Measurements from ENCODE around the gene PDE6G. TPM values are rescaled to one million over a fixed set of nuclear protein-coding genes. Genes with fewer than 3 reads are reported as not detected.

The PDE6G gene
- total and polyA plus RNA-seq, 2 of the 13 experiments (the other 11 are each of a cell fraction or from before 2014, with no cell fraction given), result 1.4 to 6.7 TPM

- TF ChIP-seq STAT6 (CRISPR knock-in tag; IDR thresholded peaks at IDR 0.05; ENCODE audit: borderline replicate concordance), result no peak
- TF ChIP-seq RXRB (CRISPR knock-in tag; IDR thresholded peaks at IDR 0.05; ENCODE audit: borderline replicate concordance), result peak; percentile 43; the same call in 1 of the 2 replicates
- TF ChIP-seq HNF4A (CRISPR knock-in tag; IDR thresholded peaks at IDR 0.05), result peak; percentile 79
- peak; percentile 84 for TF ChIP-seq ARID3A (IDR thresholded peaks at IDR 0.05; ENCODE audit: low read depth, low read length)
- TF ChIP-seq THRA (CRISPR knock-in tag; IDR thresholded peaks at IDR 0.05; ENCODE audit: borderline replicate concordance), result 0 out of 2 replicates have a peak, but pooled peaks have one; percentile 19
- peak; percentile 34; the same call in 1 of the 2 replicates for TF ChIP-seq RCOR2 (CRISPR knock-in tag; IDR thresholded peaks at IDR 0.05)
- TF ChIP-seq TEAD3 (CRISPR knock-in tag; optimal IDR thresholded peaks at IDR 0.05; ENCODE audit: borderline replicate concordance), result peak; percentile 96
- no peak for TF ChIP-seq TOPORS (CRISPR knock-in tag; IDR thresholded peaks at IDR 0.05)
- TF ChIP-seq LCORL (IDR thresholded peaks at IDR 0.05), result no peak
- TF ChIP-seq LCORL (CRISPR knock-in tag; IDR thresholded peaks at IDR 0.05), result peak; percentile 78; the same call in 1 of the 2 replicates
- no peak for TF ChIP-seq ZBTB14 (CRISPR knock-in tag; IDR thresholded peaks at IDR 0.05)
- no peak for TF ChIP-seq SOX13 (IDR thresholded peaks at IDR 0.05)
- 0 out of 4 replicates have a peak, but pooled peaks of 1 of the 2 experiments have one; percentile 26 for TF ChIP-seq SOX13 (CRISPR knock-in tag; conservative IDR thresholded peaks at IDR 0.05 in 1 of 2, IDR thresholded peaks at IDR 0.05 in 1 of 2)
- TF ChIP-seq ASH2L (IDR thresholded peaks at IDR 0.05; ENCODE audit: insufficient read length, low read depth, low read length), result peak; percentile 52
- TF ChIP-seq ZMAT5 (CRISPR knock-in tag; IDR thresholded peaks at IDR 0.05; ENCODE audit: borderline replicate concordance, low read depth), result no peak
- TF ChIP-seq ZNF362 (CRISPR knock-in tag; IDR thresholded peaks at IDR 0.05; ENCODE audit: borderline replicate concordance), result peak; percentile 94
- TF ChIP-seq TBL1XR1 (IDR thresholded peaks at IDR 0.05; ENCODE audit: borderline replicate concordance, low read length, partially characterized antibody), result peak; percentile 67
- no peak for TF ChIP-seq RNF219 (CRISPR knock-in tag; IDR thresholded peaks at IDR 0.05)
- TF ChIP-seq MEF2D (CRISPR knock-in tag; IDR thresholded peaks at IDR 0.05), result peak; percentile 87
Measured at GRCh38 chr17:81659038-81659437, 2.7 kb upstream of the PDE6G start (continued).
